RWPE1 (cell line): ENCODE measurements around the gene TSC22D2.

ENCODE experiments used
- CTCF ChIA-PET: fragments of 350-600 bp; sonication (Branson Sonifier 250); formaldehyde crosslinking; extraction: SDS; loops from one replicate; lab custom pipeline; 2021; lab: Yijun Ruan, JAX
- POLR2A ChIA-PET: fragments of 400-600 bp; formaldehyde crosslinking; extraction: SDS; loops from one replicate; lab custom pipeline; 2020; ENCODE audit warnings: antibody characterized with exemption; ENCODE audit not compliant: low non-redundant PET; lab: Yijun Ruan, JAX
- DNase-seq: peaks from one replicate; pipeline ENCODE4 v3.0.0; 2012; ENCODE audit warnings: low spot score
- H3K27ac ChIP-seq: fragments of 450-650 bp; 2 replicates; pipeline ENCODE4 v1.5.1; 2017
- TF ChIP-seq, protein P1 (sequence below): fragments of 450-650 bp; conservative IDR thresholded peaks from 2 replicates; pipeline ENCODE4 v1.5.1; 2017; ENCODE audit warnings: low read depth, mild to moderate bottlenecking

The TSC22D2 gene

DNA sequence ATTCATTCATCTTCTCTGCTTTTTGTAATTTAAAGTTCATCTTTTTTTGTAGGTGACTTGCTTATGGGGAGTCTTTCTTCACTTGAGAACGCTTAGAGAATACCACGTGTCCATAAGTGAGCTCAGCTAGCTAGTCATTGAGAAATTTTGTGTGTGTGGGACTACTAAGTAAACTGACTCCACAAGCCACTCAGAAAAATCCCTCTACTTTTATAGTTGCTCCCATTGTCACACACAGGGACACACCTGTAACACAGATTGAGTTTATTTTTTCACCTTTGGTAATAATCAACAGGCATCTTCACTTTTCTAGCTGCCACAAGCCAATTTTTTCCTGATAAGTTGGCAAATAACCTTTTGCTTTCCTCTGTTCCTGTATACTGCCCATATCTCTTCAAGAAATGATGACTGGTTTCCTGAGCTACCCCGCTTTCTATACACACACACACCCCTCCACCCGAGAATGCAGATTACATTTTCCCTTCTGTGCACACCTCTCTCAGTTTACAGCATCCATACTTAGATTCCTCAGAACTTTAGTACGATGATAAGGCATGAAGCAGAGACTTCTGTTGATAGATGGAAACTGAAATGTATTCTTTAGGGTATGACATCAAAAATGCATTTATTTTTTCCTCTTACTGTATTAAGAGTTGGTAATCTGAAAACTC is 4.6 kb downstream of the TSC22D2 start:
- H3K27ac ChIP-seq: no peak overlapping the region
- CTCF ChIA-PET: interaction anchor here (0.6 kb wide), 1 partner anchor 94 kb away, joined by 3 read pairs; no protein-coding TSS in a partner anchor
- POLR2A ChIA-PET: no interaction called here
- DNase-seq: no peak
- TF ChIP-seq, protein P1, sequence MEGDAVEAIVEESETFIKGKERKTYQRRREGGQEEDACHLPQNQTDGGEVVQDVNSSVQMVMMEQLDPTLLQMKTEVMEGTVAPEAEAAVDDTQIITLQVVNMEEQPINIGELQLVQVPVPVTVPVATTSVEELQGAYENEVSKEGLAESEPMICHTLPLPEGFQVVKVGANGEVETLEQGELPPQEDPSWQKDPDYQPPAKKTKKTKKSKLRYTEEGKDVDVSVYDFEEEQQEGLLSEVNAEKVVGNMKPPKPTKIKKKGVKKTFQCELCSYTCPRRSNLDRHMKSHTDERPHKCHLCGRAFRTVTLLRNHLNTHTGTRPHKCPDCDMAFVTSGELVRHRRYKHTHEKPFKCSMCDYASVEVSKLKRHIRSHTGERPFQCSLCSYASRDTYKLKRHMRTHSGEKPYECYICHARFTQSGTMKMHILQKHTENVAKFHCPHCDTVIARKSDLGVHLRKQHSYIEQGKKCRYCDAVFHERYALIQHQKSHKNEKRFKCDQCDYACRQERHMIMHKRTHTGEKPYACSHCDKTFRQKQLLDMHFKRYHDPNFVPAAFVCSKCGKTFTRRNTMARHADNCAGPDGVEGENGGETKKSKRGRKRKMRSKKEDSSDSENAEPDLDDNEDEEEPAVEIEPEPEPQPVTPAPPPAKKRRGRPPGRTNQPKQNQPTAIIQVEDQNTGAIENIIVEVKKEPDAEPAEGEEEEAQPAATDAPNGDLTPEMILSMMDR: no peak

DNA sequence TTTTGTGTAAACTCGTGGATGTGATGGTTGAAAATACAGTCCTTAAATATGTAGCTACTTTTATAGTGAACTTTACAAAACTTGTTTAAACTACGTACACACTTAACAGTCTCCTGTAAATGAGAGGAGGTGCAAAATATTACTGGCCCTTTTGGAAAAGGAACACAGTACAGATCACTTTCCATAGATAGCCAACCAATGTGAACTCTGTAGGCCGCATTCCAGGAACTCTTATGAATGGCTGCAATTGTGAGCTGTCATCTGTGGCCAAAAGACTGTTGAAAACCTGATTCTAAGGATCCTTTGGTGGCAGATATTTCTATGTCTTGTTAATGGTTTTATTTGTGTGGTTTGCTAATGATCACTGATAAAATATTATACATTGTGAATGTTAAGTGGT is 6.2 kb downstream of the TSC22D2 start:
- CTCF ChIA-PET: no interaction called here
- DNase-seq: no peak
- no peak overlapping the region for H3K27ac ChIP-seq
- POLR2A ChIA-PET: no interaction called here
- TF ChIP-seq, protein P1: no peak

DNA sequence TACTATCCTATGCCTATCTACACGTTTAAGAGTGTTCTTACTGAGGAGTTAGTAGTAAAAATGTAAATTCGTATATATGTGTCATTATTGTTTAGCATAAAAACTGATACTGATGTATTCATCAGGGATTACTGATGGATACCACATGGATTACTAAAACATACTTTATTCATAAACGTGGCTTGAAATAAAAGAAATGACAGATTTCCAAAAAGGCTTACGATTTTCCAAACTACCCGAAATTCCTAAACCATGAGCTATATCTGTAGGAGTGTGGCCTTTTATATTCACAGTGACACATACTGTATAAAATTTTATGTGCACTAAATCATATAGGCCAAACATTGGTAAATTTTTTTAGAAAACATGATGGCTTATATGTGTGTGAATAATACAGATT is 6.9 kb downstream of the TSC22D2 start:
- ChIA-PET CTCF (interaction anchor here (0.6 kb wide), 1 partner anchor 176 kb away, joined by 5 read pairs; no protein-coding TSS in a partner anchor), POLR2A (no interaction called here)
- DNase-seq: no peak
- H3K27ac ChIP-seq: no peak overlapping the region
- TF ChIP-seq, protein P1: no peak

DNA sequence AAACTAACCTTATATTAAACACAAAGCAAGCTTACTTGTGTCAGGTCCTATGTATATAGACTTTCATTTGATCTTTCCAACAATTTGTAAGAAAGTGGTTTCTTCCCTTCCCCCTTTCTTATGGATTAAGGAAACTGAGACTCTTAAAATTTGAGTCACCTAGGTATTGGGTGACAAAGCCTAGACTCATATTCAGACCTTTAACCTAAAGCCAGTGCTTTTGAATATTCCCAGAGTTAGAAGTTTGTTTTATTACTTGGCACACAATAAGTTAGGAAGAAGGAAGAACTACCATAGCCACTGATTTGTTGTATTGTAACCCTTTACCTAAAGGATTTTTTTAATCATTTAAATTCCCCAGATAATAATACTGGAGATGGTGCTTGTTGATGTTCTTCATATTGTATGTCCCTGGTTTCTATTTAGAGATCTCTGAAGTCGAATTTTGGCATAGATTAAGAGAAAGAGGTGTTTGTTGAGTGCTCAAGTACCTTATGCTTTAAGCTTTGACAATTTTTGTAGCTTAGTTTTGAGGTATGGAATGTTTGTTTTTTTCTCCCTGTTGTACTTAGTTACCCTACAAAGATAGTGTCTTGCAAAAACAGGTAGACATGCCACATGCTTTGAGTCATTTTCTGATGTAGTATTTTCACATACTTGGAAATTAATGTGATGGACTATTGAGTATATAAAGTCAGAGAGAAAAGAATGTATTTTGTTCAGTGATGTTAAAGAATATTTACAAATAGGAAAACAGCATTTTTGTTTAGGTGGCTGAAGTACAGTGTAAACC is 11.2 kb downstream of the TSC22D2 start:
- no peak for DNase-seq
- CTCF ChIA-PET: no interaction called here
- POLR2A ChIA-PET: no interaction called here
- H3K27ac ChIP-seq: no peak overlapping the region
- TF ChIP-seq, protein P1: no peak

DNA sequence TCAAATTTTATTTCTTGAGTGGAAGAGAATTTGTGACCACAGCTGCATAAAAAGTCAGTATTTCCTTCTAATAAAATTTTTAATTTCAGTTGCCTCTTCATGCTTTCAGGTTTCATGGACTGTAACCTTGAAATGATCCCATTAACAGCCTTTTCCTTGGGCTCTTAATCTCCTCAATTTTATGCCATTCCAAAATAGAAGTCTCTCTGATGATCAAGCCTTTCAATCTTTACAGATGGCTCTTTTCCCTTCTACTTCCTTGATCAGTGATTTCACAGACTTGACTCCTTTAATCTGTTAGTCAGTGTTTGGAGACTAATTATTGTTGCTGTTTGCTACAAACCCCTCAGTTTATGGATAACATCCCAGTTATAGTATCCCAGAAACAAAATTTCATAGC is 11.9 kb downstream of the TSC22D2 start:
- ChIA-PET POLR2A (no interaction called here), CTCF (no interaction called here)
- no peak for DNase-seq
- H3K27ac ChIP-seq: no peak overlapping the region
- TF ChIP-seq, protein P1: no peak

DNA sequence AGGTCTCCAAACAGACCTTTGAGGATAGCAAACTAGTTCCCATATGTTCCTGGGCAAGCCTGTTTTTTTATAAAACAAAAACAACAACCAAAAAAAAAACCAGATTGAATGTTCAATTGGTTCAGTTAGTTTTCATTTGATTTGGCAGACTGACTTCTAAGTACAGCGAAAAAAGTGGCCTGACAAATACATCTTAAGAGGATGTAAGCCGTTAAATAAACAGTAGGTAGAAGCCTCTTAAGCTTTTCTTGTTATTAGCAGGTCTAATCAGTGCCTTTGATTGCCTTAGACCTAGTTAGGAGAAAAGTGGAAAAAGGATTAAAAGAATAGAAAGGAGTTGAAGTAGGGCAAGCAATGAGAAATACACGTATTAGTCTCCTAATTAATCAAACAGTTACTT is 13.2 kb downstream of the TSC22D2 start:
- TF ChIP-seq, protein P1: no peak
- CTCF ChIA-PET: no interaction called here
- DNase-seq: no peak
- POLR2A ChIA-PET: no interaction called here
- H3K27ac ChIP-seq: no peak overlapping the region
